Mononuclear cell (primary cell): Measurements from ENCODE around the gene NEDD9. TPM values are rescaled to one million over a fixed set of nuclear protein-coding genes. Genes with fewer than 3 reads are reported as not detected.

Source experiments
- H3K27me3 ChIP-seq: 2 replicates; pipeline ENCODE4 v1.6.0; 2011; ENCODE audit warnings: low read length, control low read depth; ENCODE audit not compliant: insufficient read depth
- H3K4me1 ChIP-seq: 2 replicates; pipeline ENCODE4 v1.5.1; 2011; ENCODE audit warnings: mild to moderate bottlenecking, low read length, control low read depth; ENCODE audit not compliant: insufficient read depth
- H3K4me3 ChIP-seq: 2 replicates; pipeline ENCODE4 v1.5.1; 2011; ENCODE audit warnings: mild to moderate bottlenecking, low read length, moderate library complexity
- H3K9me3 ChIP-seq: 2 replicates; pipeline ENCODE4 v1.5.1; 2011; ENCODE audit warnings: low read depth, mild to moderate bottlenecking, control low read depth, low read length
- total RNA-seq: library from RNA; depleted of rRNA; stranded (reverse); fragments of >200 nt; gene quantifications from one replicate; pipeline ENCODE4 v1.2.3, GENCODE V29; 2012

NEDD9 gene
- total RNA-seq, 1 donor: 42.4 TPM

DNA sequence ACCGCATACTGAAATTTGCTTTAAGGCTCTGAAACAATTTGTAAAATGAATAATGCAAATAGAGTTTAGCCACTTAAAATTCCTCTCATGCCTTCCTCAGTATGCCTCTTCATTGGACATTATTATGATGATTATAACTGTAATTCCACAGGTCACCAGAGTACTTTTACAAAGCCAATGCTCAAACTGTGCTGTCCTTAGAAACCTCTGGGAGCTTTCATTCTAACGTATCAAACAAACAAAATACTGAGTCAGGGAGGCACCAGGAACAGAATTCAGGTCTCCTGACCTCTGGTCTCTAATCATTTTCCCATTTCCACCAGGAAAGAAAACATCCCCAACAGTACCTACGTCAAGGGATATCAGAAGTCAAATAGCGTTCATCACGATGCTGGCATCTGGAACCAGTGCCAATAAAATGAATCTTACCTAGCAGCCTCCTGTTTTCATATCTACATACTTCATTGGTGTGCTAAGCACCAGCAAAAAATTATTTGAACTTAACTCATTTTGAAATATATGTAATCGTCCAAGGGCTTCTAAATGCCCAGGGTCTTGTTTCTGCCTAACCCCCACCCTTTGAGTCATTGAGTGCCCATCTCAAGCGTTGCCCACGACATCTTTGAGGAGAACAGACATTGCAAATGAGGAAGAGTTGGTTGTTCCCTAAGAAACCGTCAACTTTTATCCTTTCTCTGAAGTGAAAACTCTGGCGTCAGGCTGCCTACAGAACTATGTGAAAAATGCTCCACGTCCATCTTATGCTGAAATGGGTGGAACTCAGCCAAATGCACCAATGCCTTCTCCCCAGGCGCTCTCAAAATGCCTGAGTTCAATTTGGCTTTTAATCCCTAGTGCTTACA, 37.9 kb downstream of the NEDD9 start:
- Histone ChIP-seq H3K9me3 (no peaks in the 10 kb centered on the region), H3K4me3 (no peak overlapping the region), H3K4me1 (peaks cover 6% of the 10 kb centered on the region), H3K27me3 (no peaks in the 10 kb centered on the region)

DNA sequence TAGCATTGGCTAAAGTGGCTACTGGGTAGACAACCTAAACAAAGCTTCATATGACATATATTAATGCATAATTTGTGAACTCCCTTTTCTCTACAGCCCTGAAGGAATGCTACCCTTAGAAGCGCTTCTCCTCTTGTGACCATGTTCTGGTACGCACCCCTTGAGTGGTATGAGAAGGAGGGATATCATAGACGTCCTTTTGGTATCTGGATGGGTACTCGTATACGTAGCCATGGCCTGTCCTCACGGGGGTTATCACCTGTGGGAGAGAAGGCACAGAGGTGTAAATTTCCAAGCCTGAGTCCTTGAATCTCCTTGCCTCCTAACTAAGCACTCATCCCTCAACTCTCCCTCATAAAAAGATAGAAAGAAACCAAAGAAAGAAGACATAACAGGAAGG, 39.0 kb downstream of the NEDD9 start:
- no peaks in the 10 kb centered on the region for H3K4me1 ChIP-seq
- no peaks in the 10 kb centered on the region for H3K27me3 ChIP-seq
- no peaks in the 10 kb centered on the region for H3K9me3 ChIP-seq
- no peak overlapping the region for H3K4me3 ChIP-seq

DNA sequence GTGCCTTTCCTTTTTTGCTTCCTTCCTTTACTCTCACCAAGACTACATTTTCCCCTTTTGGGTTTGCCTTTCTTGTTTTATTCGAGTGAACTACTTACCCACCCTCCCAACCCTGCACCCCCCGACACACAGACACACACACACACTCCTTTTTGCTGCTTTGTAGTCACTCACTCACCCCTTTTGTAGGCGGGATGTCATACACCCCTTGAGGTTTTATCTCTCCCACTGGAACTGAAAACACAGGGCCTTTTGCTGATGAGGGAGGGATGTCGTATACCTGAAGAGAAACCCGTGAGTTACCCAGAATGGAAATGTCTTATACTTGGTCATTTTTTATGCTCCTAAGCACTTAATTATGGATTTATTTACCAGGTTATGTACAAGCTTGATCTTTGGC, 40.3 kb downstream of the NEDD9 start:
- Histone ChIP-seq H3K27me3 (no peaks in the 10 kb centered on the region), H3K4me1 (no peaks in the 10 kb centered on the region), H3K4me3 (no peak overlapping the region), H3K9me3 (no peaks in the 10 kb centered on the region)

DNA sequence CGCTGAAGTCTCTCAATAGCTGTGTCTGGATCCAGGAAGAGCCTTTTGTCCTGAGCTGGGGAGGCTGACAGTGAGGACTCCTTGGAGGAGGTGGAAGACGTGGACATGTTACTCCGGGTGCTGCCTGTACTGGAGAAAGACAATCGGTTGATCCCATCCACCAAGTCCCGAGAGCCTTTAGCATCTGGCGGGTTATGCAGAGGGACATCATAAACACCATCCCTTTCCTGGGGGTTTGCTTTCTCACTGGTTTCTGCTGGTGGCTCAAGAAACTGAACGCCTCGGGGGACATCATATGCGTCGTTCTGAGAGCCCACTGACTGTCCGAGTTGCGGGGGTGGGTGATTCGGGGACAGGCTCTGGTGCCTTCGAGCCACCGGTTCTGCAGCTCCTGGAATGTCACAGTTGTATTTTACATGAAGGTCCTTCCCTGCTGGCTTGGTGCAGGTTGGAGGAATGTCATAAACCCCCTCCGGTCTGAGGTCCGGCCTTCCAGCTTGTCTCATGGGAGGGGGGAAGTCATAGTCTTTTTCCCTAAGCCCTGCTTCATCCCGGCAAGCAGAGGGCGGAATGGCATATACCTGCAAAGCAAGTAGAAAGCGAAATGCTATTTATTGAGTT, 41.7 kb downstream of the NEDD9 start:
- Histone ChIP-seq H3K9me3 (no peaks in the 10 kb centered on the region), H3K27me3 (no peaks in the 10 kb centered on the region), H3K4me1 (no peaks in the 10 kb centered on the region), H3K4me3 (no peak overlapping the region)

DNA sequence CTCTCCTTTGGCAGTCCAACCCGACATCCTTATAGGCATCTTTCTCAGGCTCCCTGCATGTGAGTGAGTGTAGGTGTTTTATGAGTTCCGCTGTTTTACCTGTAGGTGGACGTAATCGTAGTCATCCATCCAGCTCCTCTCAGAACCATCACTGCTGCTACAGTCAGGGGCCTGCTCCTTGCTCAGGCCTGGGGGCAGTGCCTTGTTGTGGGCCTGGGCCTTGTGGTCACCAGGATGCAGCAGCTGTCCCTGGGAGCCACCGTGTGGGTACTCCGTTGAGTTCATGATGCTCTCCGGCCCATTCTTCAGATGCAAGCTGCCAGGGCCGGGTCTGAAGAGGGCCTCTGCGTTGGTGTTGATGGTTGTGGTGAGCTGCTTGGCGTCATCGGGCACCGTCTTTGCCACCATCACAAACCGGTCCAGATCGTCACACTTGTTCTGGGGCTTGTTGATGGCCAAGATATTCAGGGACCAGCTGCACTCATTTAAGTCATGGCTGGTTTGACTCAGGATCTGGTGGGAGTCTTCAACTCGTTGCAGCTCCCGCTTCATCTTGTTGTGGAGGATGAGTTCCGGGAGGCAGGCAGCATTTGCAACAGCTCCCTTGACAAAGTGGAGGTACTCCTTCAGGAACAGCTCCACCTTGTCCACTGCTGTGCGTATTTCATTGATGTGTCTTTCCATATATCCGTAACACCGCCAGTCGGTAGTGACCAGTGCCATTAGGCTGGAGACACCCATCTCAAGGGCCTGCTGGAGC, 42.4 kb downstream of the NEDD9 start:
- Histone ChIP-seq H3K4me3 (no peak overlapping the region), H3K9me3 (no peaks in the 10 kb centered on the region), H3K4me1 (no peaks in the 10 kb centered on the region), H3K27me3 (no peaks in the 10 kb centered on the region)

DNA sequence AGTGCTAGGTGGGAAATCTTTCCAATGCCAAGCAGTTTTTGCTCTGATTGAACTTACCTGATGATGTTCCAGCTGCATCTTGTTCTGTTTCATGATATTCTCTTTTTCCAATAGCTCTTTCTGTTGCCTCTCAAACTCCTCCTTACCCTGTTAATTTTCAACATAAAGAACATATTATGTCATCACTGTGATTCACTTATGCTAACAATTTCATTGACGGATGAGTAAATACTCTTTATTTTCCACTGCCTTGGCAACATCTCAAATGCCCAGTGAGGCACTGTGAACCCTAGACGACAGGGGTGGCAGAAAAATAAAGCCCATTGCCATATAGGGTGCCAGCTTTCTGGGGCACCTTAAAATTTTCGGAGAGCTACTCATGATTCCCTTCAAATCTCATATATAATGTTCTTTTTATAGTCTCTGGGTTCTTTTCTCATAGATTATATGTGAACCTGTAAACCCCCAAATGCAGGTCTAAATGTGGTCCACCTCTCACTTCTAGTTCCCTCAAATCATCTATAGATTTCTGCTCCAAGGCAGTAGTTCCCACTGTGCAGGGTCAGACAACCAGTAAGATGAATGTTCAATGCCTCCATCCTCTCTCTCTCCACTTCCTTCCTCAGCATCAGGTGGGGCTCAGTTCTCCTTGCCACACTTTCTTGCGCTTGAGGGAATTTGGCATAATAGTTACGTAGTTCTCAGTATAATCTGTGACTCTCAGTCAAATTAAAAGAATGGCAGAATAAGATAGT, 44.1 kb downstream of the NEDD9 start:
- Histone ChIP-seq H3K9me3 (no peaks in the 10 kb centered on the region), H3K4me3 (no peak overlapping the region), H3K4me1 (no peaks in the 10 kb centered on the region), H3K27me3 (no peaks in the 10 kb centered on the region)

DNA sequence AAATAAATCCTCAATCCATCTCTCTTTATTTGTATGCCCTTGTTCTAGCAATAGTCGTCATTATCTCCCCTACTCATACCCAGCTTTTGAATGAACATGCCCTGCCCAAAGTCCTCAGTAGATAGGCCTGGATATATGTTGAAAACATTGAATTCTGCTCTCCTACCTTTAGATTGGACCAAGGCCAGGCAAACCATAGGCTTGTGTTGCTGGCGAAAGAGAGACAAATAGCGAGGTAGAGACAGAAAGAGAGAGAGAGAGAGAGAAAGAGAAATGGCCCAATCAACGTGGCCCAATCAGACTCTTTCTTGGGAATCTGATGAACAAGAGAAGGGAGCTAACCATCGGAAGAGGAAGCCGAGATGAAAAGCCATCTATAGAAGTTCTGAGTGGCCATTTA, 45.2 kb downstream of the NEDD9 start:
- Histone ChIP-seq H3K27me3 (no peaks in the 10 kb centered on the region), H3K9me3 (no peaks in the 10 kb centered on the region), H3K4me3 (no peak overlapping the region), H3K4me1 (no peaks in the 10 kb centered on the region)

DNA sequence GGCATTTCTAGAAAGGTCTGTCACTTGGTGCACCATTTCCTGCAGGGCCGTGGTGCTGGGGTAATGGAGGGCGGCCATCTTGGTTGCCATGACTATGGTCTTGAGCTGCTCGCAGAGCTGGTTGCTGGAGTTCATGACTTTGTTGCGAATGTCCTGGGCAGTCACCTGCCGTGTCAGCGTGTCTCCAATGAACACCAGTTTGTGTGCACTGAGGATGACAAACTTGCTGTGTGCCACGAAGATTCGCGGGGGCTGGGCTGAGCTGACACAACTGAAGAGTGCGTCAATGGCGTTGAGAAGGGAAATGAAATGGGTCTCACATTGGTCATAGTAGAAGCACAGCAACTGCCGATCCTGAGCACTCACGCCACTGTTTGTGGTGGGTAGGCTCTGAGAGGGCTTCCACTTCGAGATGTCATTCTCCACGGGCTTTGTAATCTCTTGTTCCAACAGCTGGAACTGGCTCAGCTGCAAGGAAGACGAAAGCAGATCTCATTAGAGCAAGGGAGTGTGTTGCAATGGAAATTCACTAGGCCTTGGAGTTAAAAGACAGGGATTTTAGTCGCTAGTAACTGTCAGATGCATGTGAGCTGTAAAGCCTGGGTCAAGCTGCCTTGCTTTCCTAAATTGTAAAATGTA, 47.1 kb downstream of the NEDD9 start:
- Histone ChIP-seq H3K4me3 (no peak overlapping the region), H3K4me1 (no peaks in the 10 kb centered on the region), H3K27me3 (no peaks in the 10 kb centered on the region), H3K9me3 (no peaks in the 10 kb centered on the region)

DNA sequence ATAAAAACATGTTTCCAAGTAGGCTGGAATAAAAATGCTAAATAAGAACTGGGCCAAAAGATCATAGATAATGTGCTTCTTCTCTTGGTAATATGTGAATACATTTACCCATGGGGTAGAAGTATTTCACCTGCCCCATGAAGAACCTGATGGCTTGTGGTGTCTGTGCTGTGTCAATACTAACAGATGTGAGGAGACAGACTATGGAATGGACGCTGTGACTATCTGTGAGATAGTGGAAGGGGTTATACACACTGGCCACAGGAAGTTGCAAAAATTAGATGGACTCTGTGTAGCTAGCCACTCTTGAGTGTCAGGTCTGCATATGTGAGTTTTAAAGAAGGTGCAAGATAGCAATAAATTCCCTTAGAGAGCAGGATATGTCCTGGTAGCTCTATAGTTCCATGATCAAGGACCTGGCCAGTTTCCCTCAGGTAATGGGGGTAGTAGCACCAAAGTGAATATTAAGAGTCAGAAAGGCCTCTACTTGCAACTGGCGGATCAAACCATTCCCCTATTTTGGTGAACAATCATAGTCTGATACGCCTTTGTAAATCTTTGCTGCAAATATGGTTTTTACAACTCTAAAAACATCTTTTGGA, 48.6 kb downstream of the NEDD9 start:
- Histone ChIP-seq H3K9me3 (no peaks in the 10 kb centered on the region), H3K4me3 (no peak overlapping the region), H3K4me1 (no peaks in the 10 kb centered on the region), H3K27me3 (no peaks in the 10 kb centered on the region)

DNA sequence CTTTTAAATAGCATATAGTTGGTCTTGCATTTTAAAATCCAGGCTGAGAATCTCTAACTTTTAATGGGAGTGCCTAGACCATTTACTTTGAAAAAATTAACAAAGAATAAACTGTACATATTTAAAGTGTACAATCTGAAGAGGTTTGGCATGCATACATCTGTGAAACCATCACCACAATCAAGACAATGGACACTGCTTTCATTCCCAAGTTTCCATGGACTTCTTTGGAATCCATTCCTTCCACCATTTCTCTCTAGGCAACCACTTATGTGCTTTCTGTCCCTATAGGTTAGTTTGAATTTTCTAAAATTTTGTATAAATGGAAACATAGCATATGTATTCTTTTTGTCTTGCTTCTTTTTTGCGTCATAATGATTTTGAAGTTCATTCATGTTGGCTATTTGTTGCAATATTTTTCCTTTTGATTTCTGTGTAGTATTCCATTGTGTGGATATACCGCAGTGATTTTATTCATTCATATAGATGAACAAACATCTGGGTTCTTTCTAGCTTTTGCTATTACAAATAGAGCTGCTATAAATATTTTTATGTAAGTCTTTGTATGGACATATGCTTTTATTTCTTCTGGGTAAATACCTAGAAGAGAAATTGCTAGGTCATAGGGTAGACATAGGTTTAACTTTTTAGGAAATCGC, 50.9 kb downstream of the NEDD9 start:
- Histone ChIP-seq H3K27me3 (no peaks in the 10 kb centered on the region), H3K4me3 (no peak overlapping the region), H3K4me1 (no peaks in the 10 kb centered on the region), H3K9me3 (no peaks in the 10 kb centered on the region)

DNA sequence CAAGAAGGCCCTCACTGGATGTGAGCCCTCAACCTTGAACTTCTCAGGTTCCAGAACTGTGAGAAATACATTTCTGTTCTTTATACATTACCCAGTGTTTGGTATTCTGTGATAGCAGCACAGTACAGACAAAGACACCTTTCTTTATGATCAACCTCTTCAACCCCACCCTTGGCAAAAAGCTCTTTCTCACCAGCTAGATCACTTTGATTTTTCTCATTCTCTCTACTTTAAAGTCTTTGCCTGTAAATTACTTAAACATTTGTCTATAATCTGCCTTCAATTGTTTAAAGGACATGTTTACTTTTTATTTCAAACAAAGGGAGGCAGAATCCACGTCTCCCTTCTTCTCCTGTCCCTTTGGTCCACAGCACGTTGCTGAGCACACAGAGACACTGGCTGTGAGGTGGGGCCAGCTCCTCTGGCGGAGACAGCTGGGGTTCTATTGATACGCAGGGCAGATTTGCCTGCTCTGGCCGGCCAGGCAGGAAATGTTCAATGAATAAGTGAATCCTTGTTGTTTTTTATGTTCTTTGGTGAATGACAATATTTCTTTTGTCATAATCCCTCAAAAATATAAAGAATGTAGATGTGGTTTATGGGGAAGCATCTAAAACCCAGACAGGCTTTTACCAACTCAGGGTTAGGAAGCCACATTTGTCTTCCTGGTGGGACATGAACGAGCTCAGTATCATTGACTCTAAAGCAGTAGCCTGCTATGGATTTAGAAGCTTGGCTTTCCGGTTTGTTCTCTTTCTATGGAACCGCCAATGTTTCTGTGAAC, 52.9 kb downstream of the NEDD9 start:
- no peak overlapping the region for H3K4me3 ChIP-seq
- no peaks in the 10 kb centered on the region for H3K27me3 ChIP-seq
- no peaks in the 10 kb centered on the region for H3K9me3 ChIP-seq
- no peaks in the 10 kb centered on the region for H3K4me1 ChIP-seq

DNA sequence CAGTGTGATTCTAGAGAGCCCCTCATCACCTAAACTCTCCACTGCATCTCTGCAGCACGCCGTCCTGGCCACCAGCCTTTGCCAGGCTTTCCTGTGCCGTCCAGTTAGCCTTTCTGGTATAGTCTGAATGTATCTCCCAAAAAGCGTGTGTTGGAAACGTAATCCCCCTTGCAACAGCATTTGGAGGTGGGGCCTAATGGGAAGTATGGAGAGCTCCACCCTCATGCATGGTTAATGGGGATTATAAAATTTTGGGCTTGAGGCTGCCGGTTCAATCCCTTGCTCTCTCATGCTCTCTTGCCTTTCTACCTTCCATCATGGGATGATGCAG, 53.4 kb downstream of the NEDD9 start:
- Histone ChIP-seq H3K9me3 (no peaks in the 10 kb centered on the region), H3K4me1 (no peaks in the 10 kb centered on the region), H3K4me3 (no peak overlapping the region), H3K27me3 (no peaks in the 10 kb centered on the region)

DNA sequence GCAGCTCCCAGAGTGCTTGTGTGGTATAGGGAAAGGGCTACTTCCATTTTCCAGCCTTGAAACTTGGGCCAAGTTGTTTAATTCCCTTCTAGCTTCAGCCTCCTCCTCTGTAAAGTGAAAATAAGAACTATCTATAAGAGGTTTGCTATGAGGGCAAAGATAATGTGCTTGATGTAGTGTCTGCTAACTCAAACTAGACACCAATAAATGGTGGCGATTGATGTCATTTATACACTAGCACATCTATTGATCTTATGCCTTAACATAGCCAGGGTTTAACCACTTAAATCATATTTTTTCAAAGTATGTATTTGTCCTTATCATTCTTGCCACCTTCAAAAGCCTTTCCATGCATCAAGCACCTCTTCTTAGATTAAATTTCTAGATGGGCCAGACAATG, 55.2 kb downstream of the NEDD9 start:
- Histone ChIP-seq H3K27me3 (no peaks in the 10 kb centered on the region), H3K9me3 (no peaks in the 10 kb centered on the region), H3K4me3 (no peak overlapping the region), H3K4me1 (peaks cover 6% of the 10 kb centered on the region)
